HepG2 (cell line): ENCODE measurements around the gene SPAG6. TPM values are rescaled to one million over a fixed set of nuclear protein-coding genes. Genes with fewer than 3 reads are reported as not detected.

Experiments
- ATF6 ChIP-seq: sonication (generic); formaldehyde crosslinking; conservative IDR thresholded peaks from 2 replicates; pipeline ENCODE4 v1.4.0; 2020; ENCODE audit warnings: missing genetic modification reagents
- DMTF1 ChIP-seq: sonication (generic); formaldehyde crosslinking; IDR thresholded peaks from 2 replicates; pipeline ENCODE4 v1.4.0; 2020; ENCODE audit warnings: mild to moderate bottlenecking, missing genetic modification reagents
- MLXIP ChIP-seq: sonication (generic); formaldehyde crosslinking; IDR thresholded peaks from 2 replicates; pipeline ENCODE4 v1.9.0; 2021; ENCODE audit warnings: missing genetic modification reagents, borderline replicate concordance
- SSRP1 ChIP-seq: IDR thresholded peaks from 2 replicates; pipeline ENCODE4 v1.6.1; 2016; ENCODE audit warnings: control low read depth
- STAG1 ChIP-seq: sonication (generic); formaldehyde crosslinking; IDR thresholded peaks from 2 replicates; pipeline ENCODE4 v1.4.0; 2020; ENCODE audit warnings: missing genetic modification reagents
- TGIF2 ChIP-seq: IDR thresholded peaks from 2 replicates; pipeline ENCODE4 v1.6.1; 2016; ENCODE audit warnings: control low read depth, missing compliant biosample characterization
- ZBTB25 ChIP-seq: IDR thresholded peaks from 2 replicates; pipeline ENCODE4 v1.6.1; 2018; ENCODE audit warnings: missing genetic modification reagents
- ZNF282 ChIP-seq: fragments of 450-650 bp; IDR thresholded peaks from 2 replicates; pipeline ENCODE4 v1.6.1; 2018; ENCODE audit not compliant: partially characterized antibody
- ZNF350 ChIP-seq: sonication (generic); formaldehyde crosslinking; IDR thresholded peaks from 2 replicates; pipeline ENCODE4 v1.4.0; 2020; ENCODE audit warnings: mild to moderate bottlenecking, low read depth, missing genetic modification reagents, borderline replicate concordance
- ZNF674 ChIP-seq: sonication (generic); formaldehyde crosslinking; IDR thresholded peaks from 2 replicates; pipeline ENCODE4 v1.5.0; 2020; ENCODE audit warnings: low read depth, mild to moderate bottlenecking, missing genetic modification reagents
- ZNF678 ChIP-seq: sonication (generic); formaldehyde crosslinking; IDR thresholded peaks from 2 replicates; pipeline ENCODE4 v1.4.0; 2020; ENCODE audit warnings: mild to moderate bottlenecking, missing genetic modification reagents
- ZNF761 ChIP-seq: sonication (generic); formaldehyde crosslinking; conservative IDR thresholded peaks from 2 replicates; pipeline ENCODE4 v1.4.0; 2020; ENCODE audit warnings: mild to moderate bottlenecking, missing genetic modification reagents
- ZNF816 ChIP-seq: sonication (generic); formaldehyde crosslinking; IDR thresholded peaks from 2 replicates; pipeline ENCODE4 v1.8.0; 2022; ENCODE audit warnings: missing genetic modification reagents, mild to moderate bottlenecking, borderline replicate concordance
- ZNF879 ChIP-seq: sonication (generic); formaldehyde crosslinking; IDR thresholded peaks from 2 replicates; pipeline ENCODE4 v1.8.1; 2023; ENCODE audit warnings: missing genetic modification reagents
- polyA plus RNA-seq, 8 experiments: library from polyadenylated mRNA; depleted of rRNA in 3 of 8; stranded (reverse) in 7 of 8; unstranded in 1 of 8; fragments of >200 nt; fragmentation: Illumina TruSeq in 4 of 8; extraction: Trizol in 4 of 8; gene quantifications; 2 replicates each; pipeline versions ENCODE4 v1.2.1 to v1.2.3, GENCODE V29; 2011 to 2016; ENCODE audit warnings: low read depth in 4 of 8, missing spikeins in 1 of 8, mixed read lengths in 1 of 8; ENCODE audit not compliant: insufficient read depth in 1 of 8
- total RNA-seq, 5 experiments: library from RNA; depleted of rRNA; stranded (reverse); fragments of >200 nt; fragmentation: Illumina TruSeq; extraction: Trizol; gene quantifications; 2 replicates each; pipeline ENCODE4 v1.2.3, GENCODE V29; 2016; ENCODE audit warnings: low read depth in 1 of 5

The SPAG6 gene
- total and polyA plus RNA-seq, 2 of the 13 experiments (the other 11 are each of a cell fraction or from before 2014, with no cell fraction given): not detected

GRCh38 chr10:22316286-22317075 is 28.8 kb upstream of the SPAG6 start, which contains the start of gene COMMD3 (continued):
- TF ChIP-seq ZBTB25 (CRISPR knock-in tag) (no peak), ZNF816 (CRISPR knock-in tag) (peak; percentile 89), ZNF674 (CRISPR knock-in tag) (no peak), ZNF678 (CRISPR knock-in tag) (peak; percentile 41; the same call in 1 of the 2 replicates), ATF6 (CRISPR knock-in tag) (no peak), DMTF1 (CRISPR knock-in tag) (no peak), TGIF2 (CRISPR knock-in tag) (peak; percentile 19; the same call in 1 of the 2 replicates), ZNF350 (CRISPR knock-in tag) (peak; percentile 52; the same call in 1 of the 2 replicates), ZNF761 (CRISPR knock-in tag) (0 out of 2 replicates have a peak, but pooled peaks have one; percentile 56), MLXIP (CRISPR knock-in tag) (no peak), ZNF282 (no peak), ZNF879 (CRISPR knock-in tag) (peak; percentile 50; the same call in 1 of the 2 replicates), SSRP1 (no peak), STAG1 (no peak)
